Glutamatergic neuron (in vitro differentiated cells): ENCODE results near the gene INTS7. TPM values are rescaled to one million over a fixed set of nuclear protein-coding genes. Genes with fewer than 3 reads are reported as not detected.
"Not testable (repeated sequence)": the region's sequence is repeated elsewhere in the genome, so short reads cannot be mapped to it uniquely, and the experiment has no call there.

Source experiments
- DNase-seq: peaks from one replicate; pipeline ENCODE4 v3.0.0; 2022
- H3K27ac Mint-ChIP-seq: one replicate; pipeline ENCODE4 v1.8.0; 2020; ENCODE audit warnings: mild to moderate bottlenecking, mixed read lengths, inconsistent platforms; ENCODE audit not compliant: unreplicated experiment
- H3K27me3 Mint-ChIP-seq: one replicate; pipeline ENCODE4 v1.8.0; 2020; ENCODE audit warnings: mild to moderate bottlenecking, moderate library complexity, mixed read lengths, inconsistent platforms; ENCODE audit not compliant: unreplicated experiment
- H3K36me3 Mint-ChIP-seq: one replicate; pipeline ENCODE4 v1.8.0; 2020; ENCODE audit warnings: mild to moderate bottlenecking, mixed read lengths, inconsistent platforms; ENCODE audit not compliant: unreplicated experiment
- H3K4me1 Mint-ChIP-seq: one replicate; pipeline ENCODE4 v1.8.0; 2020; ENCODE audit warnings: mild to moderate bottlenecking, low read depth, mixed read lengths, inconsistent platforms; ENCODE audit not compliant: unreplicated experiment
- H3K4me3 Mint-ChIP-seq: one replicate; pipeline ENCODE4 v1.8.0; 2020; ENCODE audit warnings: mild to moderate bottlenecking, mixed read lengths, inconsistent platforms; ENCODE audit not compliant: unreplicated experiment
- H3K9me3 Mint-ChIP-seq: one replicate; pipeline ENCODE4 v1.8.0; 2020; ENCODE audit warnings: mild to moderate bottlenecking, moderate library complexity, mixed read lengths, inconsistent platforms; ENCODE audit not compliant: unreplicated experiment
- CTCF ChIP-seq: fragments of 200-600 bp; sonication (generic); IDR thresholded peaks from one replicate; pipeline ENCODE4 v1.5.0; 2021; ENCODE audit not compliant: partially characterized antibody, unreplicated experiment
- total RNA-seq: library from RNA; stranded (reverse); fragmentation: NEBNext Ultra II Directional; extraction: Animal tissue kit (Norgen Biotek cat#: 25700); gene quantifications from one replicate; pipeline ENCODE4 v1.2.1, GENCODE V29; 2021; ENCODE audit not compliant: unreplicated experiment

The INTS7 gene
- total RNA-seq, 1 donor from 2014 or later, result 17.6 TPM

- no peak for DNase-seq
- no peaks in the 10 kb centered on the region for H3K27me3 Mint-ChIP-seq
- peaks cover 11% of the 10 kb centered on the region for H3K36me3 Mint-ChIP-seq
- H3K9me3 Mint-ChIP-seq, result no peaks in the 10 kb centered on the region
- H3K4me1 Mint-ChIP-seq, result no peaks in the 10 kb centered on the region
- H3K27ac Mint-ChIP-seq, result no peak overlapping the region
- TF ChIP-seq CTCF, result no peak
- H3K4me3 Mint-ChIP-seq, result no peak overlapping the region
These were observed 76.1 kb downstream of the INTS7 start for GRCh38 chr1:211959221-211959620.

DNA sequence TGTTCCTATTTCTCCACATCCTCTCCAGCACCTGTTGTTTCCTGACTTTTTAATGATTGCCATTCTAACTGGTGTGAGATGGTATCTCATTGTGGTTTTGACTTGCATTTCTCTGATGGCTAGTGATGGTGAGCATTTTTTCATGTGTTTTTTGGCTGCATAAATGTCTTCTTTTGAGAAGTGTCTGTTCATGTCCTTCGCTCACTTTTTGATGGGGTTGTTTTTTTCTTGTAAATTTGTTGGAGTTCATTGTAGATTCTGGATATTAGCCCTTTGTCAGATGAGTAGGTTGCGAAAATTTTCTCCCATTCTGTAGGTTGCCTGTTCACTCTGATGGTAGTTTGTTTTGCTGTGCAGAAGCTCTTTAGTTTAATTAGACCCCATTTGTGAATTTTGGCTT lies 81.3 kb downstream of the INTS7 start:
- not testable (repeated sequence) for H3K9me3 Mint-ChIP-seq, H3K36me3 Mint-ChIP-seq, DNase-seq, H3K4me1 Mint-ChIP-seq, H3K27ac Mint-ChIP-seq, H3K4me3 Mint-ChIP-seq, H3K27me3 Mint-ChIP-seq

- not testable (repeated sequence) for H3K9me3 Mint-ChIP-seq, H3K27ac Mint-ChIP-seq, H3K4me1 Mint-ChIP-seq, H3K27me3 Mint-ChIP-seq, DNase-seq, H3K4me3 Mint-ChIP-seq, H3K36me3 Mint-ChIP-seq
These were observed 81.8 kb downstream of the INTS7 start for GRCh38 chr1:211953543-211953942.

DNA sequence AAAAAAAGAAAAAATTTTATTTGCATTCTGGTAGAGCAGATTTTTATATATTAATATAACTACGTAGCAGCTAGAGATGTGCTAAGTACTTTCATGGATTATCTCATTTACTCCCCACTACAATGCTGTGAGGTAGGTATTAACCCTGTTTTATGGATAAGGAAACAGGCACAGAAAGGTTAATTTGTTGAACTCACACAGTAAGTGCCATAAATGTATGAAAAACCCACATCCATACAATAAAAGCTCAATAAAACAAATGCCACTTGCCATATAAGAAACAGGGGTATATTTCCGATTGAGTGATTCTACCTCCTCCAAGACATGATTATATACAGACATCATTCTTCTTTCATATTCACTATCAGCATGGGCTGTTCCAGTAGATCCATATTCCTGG lies 83.1 kb downstream of the INTS7 start:
- Mint-ChIP-seq H3K9me3 (no peaks in the 10 kb centered on the region), H3K4me3 (no peak overlapping the region), H3K36me3 (peaks cover 4% of the 10 kb centered on the region), H3K27me3 (no peaks in the 10 kb centered on the region), H3K27ac (no peak overlapping the region), H3K4me1 (peaks cover 8% of the 10 kb centered on the region)
- no peak for DNase-seq
- no peak for TF ChIP-seq CTCF

- no peak for TF ChIP-seq CTCF
- Mint-ChIP-seq H3K4me1 (peaks cover 8% of the 10 kb centered on the region), H3K27ac (no peak overlapping the region), H3K4me3 (no peak overlapping the region), H3K36me3 (peaks cover 4% of the 10 kb centered on the region), H3K9me3 (no peaks in the 10 kb centered on the region), H3K27me3 (no peaks in the 10 kb centered on the region)
- DNase-seq, result no peak
These were observed 83.5 kb downstream of the INTS7 start for GRCh38 chr1:211951856-211952255.

GRCh38 chr1:211948377-211948776 lies 87.0 kb downstream of the INTS7 start:
- H3K9me3 Mint-ChIP-seq, result no peaks in the 10 kb centered on the region
- H3K4me3 Mint-ChIP-seq, result no peak overlapping the region
- H3K4me1 Mint-ChIP-seq, result peaks cover 8% of the 10 kb centered on the region
- no peak for TF ChIP-seq CTCF
- H3K27ac Mint-ChIP-seq, result no peak overlapping the region
- no peak for DNase-seq
- no peaks in the 10 kb centered on the region for H3K27me3 Mint-ChIP-seq
- no peaks in the 10 kb centered on the region for H3K36me3 Mint-ChIP-seq
